ENCODE measurements around the gene TIMMDC1. TPM values are rescaled to one million over a fixed set of nuclear protein-coding genes. Genes with fewer than 3 reads are reported as not detected.

TIMMDC1 gene
- total and polyA plus RNA-seq, 2 of the 13 experiments (the other 11 are each of a cell fraction or from before 2014, with no cell fraction given) = 50.0 to 77.8 TPM

DNA sequence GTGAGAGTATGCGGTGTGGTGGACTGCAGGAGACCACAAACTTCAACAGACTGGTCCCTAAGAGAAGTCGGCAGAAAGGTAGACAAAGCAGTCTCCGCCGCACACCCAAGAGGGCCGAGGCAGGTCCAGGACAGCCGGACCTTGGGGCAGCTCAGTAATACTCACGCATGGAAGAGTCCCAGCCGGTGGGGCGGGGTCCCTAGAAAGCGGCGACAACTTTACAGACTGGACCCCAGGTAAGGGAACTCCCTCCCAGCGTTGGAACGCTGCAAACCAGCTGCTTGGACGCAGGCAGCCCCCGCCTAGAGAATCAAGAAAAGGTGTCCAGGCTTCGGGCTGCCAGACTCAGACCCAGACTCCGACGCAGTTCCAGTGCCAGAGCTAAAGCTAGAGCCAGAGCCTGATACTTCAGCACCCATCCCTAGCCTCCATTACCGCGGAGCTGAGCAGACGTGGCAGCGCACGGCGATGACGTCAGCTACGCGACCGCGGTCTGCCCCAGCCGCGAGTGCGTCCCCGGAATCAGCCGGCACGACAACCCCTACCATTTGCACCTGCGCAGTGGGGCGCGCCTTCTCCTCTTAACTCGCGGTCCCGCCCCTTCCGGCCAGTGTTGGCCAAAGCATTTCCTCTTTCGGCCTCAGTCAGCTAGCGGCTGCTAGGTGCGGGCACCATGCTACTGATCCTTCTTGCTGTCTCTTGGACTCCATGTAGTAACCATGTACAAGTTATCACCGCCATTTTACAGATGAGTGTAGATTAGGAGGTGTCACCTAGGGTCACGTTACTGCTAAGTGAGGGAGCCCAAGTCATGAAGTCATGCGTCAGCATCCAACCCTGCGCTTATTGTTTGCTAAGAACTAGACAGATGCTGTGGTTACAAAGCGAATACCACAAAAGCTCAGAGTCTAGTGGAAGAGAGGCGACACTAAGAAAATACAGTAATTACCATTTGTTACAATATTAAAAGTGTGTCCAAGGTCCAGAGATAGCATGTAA is 34.9 kb upstream of the TIMMDC1 start, which contains the start of gene TMEM39A (continued):
- no peak for TF ChIP-seq EZH2 (conservative IDR thresholded peaks at IDR 0.05; ENCODE audit: low read depth, low read length)
- no peak for TF ChIP-seq FUBP1 (CRISPR knock-in tag; IDR thresholded peaks at IDR 0.05; ENCODE audit: borderline replicate concordance)
- TF ChIP-seq ZNF512 (CRISPR knock-in tag; IDR thresholded peaks at IDR 0.05) = no peak; the same call in 1 of the 2 replicates
- no peak for TF ChIP-seq ATAD3A (CRISPR knock-in tag; IDR thresholded peaks at IDR 0.05)
- peak; percentile 83 for TF ChIP-seq ZNF331 (CRISPR knock-in tag; IDR thresholded peaks at IDR 0.05)
- no peak for TF ChIP-seq ZNF781 (CRISPR knock-in tag; IDR thresholded peaks at IDR 0.05; ENCODE audit: borderline replicate concordance, not compliant biosample characterization)
- peak; percentile 90; the same call in 1 of the 2 replicates for TF ChIP-seq ZFP36L1 (CRISPR knock-in tag; IDR thresholded peaks at IDR 0.05)
- TF ChIP-seq AGO2 (optimal IDR thresholded peaks at IDR 0.05; ENCODE audit: low read depth, low read length) = peak; percentile 46
- peak; percentile 97 for TF ChIP-seq HDAC1 (CRISPR knock-in tag; IDR thresholded peaks at IDR 0.05)
- TF ChIP-seq KAT7 (CRISPR knock-in tag; IDR thresholded peaks at IDR 0.05; ENCODE audit: borderline replicate concordance) = peak; percentile 98
- no peak for TF ChIP-seq MTF1 (CRISPR knock-in tag; IDR thresholded peaks at IDR 0.05)
- TF ChIP-seq CCDC6 (CRISPR knock-in tag; IDR thresholded peaks at IDR 0.05) = peak; percentile 94
- 0 out of 2 replicates have a peak, but pooled peaks have one; percentile 65 for TF ChIP-seq SNAPC2 (CRISPR knock-in tag; IDR thresholded peaks at IDR 0.05)
- TF ChIP-seq, protein P1, sequence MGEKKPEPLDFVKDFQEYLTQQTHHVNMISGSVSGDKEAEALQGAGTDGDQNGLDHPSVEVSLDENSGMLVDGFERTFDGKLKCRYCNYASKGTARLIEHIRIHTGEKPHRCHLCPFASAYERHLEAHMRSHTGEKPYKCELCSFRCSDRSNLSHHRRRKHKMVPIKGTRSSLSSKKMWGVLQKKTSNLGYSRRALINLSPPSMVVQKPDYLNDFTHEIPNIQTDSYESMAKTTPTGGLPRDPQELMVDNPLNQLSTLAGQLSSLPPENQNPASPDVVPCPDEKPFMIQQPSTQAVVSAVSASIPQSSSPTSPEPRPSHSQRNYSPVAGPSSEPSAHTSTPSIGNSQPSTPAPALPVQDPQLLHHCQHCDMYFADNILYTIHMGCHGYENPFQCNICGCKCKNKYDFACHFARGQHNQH (CRISPR knock-in tag; IDR thresholded peaks at IDR 0.05) = peak; percentile 87
- TF ChIP-seq ZNF431 (CRISPR knock-in tag; IDR thresholded peaks at IDR 0.05; ENCODE audit: borderline replicate concordance, low read depth) = no peak
- no peak for TF ChIP-seq PAX8 (CRISPR knock-in tag; IDR thresholded peaks at IDR 0.05; ENCODE audit: borderline replicate concordance)
- TF ChIP-seq, protein P2, sequence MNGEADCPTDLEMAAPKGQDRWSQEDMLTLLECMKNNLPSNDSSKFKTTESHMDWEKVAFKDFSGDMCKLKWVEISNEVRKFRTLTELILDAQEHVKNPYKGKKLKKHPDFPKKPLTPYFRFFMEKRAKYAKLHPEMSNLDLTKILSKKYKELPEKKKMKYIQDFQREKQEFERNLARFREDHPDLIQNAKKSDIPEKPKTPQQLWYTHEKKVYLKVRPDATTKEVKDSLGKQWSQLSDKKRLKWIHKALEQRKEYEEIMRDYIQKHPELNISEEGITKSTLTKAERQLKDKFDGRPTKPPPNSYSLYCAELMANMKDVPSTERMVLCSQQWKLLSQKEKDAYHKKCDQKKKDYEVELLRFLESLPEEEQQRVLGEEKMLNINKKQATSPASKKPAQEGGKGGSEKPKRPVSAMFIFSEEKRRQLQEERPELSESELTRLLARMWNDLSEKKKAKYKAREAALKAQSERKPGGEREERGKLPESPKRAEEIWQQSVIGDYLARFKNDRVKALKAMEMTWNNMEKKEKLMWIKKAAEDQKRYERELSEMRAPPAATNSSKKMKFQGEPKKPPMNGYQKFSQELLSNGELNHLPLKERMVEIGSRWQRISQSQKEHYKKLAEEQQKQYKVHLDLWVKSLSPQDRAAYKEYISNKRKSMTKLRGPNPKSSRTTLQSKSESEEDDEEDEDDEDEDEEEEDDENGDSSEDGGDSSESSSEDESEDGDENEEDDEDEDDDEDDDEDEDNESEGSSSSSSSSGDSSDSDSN (CRISPR knock-in tag; IDR thresholded peaks at IDR 0.05) = peak; percentile 75
- peak; percentile 91 for TF ChIP-seq ZNF772 (CRISPR knock-in tag; IDR thresholded peaks at IDR 0.05)
- TF ChIP-seq CREBL2 (CRISPR knock-in tag; IDR thresholded peaks at IDR 0.05; ENCODE audit: borderline replicate concordance) = peak; percentile 13; the same call in 1 of the 2 replicates

Data from HepG2 (cell line).